Uterus (tissue), 2 donors: Measurements from ENCODE around the gene BOLA3.

Experiments
- POLR2A ChIP-seq, 2 donors: fragments of 450-650 bp; IDR thresholded peaks; one replicate each; pipeline ENCODE4 v1.6.1; 2016; ENCODE audit warnings: antibody characterized with exemption in 2 of 2, mild to moderate bottlenecking in 1 of 2, moderate library complexity in 1 of 2
- TF ChIP-seq, protein P1 (sequence below), 4 experiments: fragments of 200-600 bp in 2 of 4; fragments of 450-650 bp in 2 of 4; sonication (generic) in 2 of 4; IDR thresholded peaks; one replicate each; pipeline ENCODE4 v1.5.1; 2016 to 2019; ENCODE audit warnings: antibody characterized with exemption in 4 of 4, mild to moderate bottlenecking in 2 of 4, moderate library complexity in 1 of 4

DNA sequence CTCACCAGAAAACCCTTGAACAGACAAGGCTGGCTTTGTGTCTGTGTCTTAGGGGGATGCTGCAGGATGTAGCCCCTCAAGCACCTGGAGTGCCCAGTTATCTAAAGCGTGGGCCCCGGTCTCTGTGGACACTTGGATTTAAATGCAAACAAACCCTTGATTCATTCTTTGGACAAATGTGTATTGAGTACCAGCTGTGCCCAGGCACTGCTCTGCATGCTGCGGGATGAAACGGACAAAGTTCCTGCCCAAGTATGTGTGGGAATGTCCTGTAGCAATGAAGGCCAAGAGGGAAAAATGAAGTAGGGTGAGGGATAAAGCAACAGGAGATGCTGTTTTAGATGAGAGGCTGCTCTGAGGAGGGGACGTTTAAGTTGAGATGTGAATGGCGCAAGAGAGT is 53.9 kb downstream of the BOLA3 start:
- TF ChIP-seq, protein P1, sequence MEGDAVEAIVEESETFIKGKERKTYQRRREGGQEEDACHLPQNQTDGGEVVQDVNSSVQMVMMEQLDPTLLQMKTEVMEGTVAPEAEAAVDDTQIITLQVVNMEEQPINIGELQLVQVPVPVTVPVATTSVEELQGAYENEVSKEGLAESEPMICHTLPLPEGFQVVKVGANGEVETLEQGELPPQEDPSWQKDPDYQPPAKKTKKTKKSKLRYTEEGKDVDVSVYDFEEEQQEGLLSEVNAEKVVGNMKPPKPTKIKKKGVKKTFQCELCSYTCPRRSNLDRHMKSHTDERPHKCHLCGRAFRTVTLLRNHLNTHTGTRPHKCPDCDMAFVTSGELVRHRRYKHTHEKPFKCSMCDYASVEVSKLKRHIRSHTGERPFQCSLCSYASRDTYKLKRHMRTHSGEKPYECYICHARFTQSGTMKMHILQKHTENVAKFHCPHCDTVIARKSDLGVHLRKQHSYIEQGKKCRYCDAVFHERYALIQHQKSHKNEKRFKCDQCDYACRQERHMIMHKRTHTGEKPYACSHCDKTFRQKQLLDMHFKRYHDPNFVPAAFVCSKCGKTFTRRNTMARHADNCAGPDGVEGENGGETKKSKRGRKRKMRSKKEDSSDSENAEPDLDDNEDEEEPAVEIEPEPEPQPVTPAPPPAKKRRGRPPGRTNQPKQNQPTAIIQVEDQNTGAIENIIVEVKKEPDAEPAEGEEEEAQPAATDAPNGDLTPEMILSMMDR (IDR thresholded peaks at IDR 0.05), result no peak
- no peak for TF ChIP-seq POLR2A (IDR thresholded peaks at IDR 0.05)
